ENCODE results near the gene ELF3. TPM values are rescaled to one million over a fixed set of nuclear protein-coding genes. Genes with fewer than 3 reads are reported as not detected.
"Not testable (repeated sequence)": the region's sequence is repeated elsewhere in the genome, so short reads cannot be mapped to it uniquely, and the experiment has no call there.

ELF3 gene
- total RNA-seq: 100 to 1,000 TPM in 4 of 6 donors, 10 to 100 TPM in 2; 82.8 to 261 (median 137) TPM

GRCh38 chr1:202010180-202011015 lies at the start of gene ELF3:
ELF3 (plus strand) TSS chr1:202010587; CDS start chr1:202011137, 550 bp downstream.
- ATAC-seq (ENCODE audit: low FRiP score in 2 of 2) (peak; percentile 63 to 89), DNase-seq (peak; percentile 82 to 91)
- Histone ChIP-seq H3K9me3 (no peaks in the 10 kb centered on the region), H3K4me1 (peaks cover 0 to 43% (median 15%) of the 10 kb centered on the region in 4 donors), H3K36me3 (peaks cover 9 to 51% (median 18%) of the 10 kb centered on the region in 4 donors), H3K4me3 (peak within 1 kb of the TSS; percentile 1 to 54 (median 48)), H3K27ac (peak within 1 kb of the TSS; percentile 79 to 89 (median 86)), H3K27me3 (no peaks in the 10 kb centered on the region)
- 78 to 83% methylated on average over 15 to 23 of the region's 24 CpGs for WGBS, 2 donors
- TF ChIP-seq, protein P1, sequence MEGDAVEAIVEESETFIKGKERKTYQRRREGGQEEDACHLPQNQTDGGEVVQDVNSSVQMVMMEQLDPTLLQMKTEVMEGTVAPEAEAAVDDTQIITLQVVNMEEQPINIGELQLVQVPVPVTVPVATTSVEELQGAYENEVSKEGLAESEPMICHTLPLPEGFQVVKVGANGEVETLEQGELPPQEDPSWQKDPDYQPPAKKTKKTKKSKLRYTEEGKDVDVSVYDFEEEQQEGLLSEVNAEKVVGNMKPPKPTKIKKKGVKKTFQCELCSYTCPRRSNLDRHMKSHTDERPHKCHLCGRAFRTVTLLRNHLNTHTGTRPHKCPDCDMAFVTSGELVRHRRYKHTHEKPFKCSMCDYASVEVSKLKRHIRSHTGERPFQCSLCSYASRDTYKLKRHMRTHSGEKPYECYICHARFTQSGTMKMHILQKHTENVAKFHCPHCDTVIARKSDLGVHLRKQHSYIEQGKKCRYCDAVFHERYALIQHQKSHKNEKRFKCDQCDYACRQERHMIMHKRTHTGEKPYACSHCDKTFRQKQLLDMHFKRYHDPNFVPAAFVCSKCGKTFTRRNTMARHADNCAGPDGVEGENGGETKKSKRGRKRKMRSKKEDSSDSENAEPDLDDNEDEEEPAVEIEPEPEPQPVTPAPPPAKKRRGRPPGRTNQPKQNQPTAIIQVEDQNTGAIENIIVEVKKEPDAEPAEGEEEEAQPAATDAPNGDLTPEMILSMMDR (IDR thresholded peaks at IDR 0.05): no peak
- peak; percentile 85 to 97 for TF ChIP-seq POLR2AphosphoS5 (IDR thresholded peaks at IDR 0.05)
- TF ChIP-seq POLR2A (IDR thresholded peaks at IDR 0.05): peak; percentile 31 to 99 (median 89)
- peak; percentile 26 to 91 (median 84) for TF ChIP-seq EP300 (IDR thresholded peaks at IDR 0.05)

DNA sequence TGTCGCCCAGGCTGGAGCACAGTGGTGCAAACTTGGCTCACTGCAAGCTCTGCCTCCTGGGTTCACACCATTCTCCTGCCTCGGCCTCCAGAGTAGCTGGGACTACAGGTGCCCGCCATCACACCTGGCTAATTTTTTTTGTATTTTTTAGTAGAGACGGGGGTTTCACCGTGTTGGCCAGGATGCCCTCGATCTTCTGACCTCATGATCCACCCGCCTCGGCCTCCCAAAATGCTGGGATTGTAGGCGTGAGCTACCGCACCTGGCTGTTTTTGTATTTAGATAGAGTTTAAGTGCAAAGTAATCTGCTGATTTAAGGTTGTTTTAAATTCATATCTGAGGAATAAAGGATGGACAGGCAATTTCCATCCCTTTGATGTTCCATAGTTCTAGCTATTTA lies 48.0 kb upstream of the ELF3 start:
- H3K36me3 ChIP-seq: peaks cover 22 to 97% (median 72%) of the 10 kb centered on the region in 4 donors
- not testable (repeated sequence) for H3K27me3 ChIP-seq; H3K4me3 ChIP-seq; DNase-seq; H3K4me1 ChIP-seq; ATAC-seq (ENCODE audit: low FRiP score in 2 of 2); H3K9me3 ChIP-seq; H3K27ac ChIP-seq
- 92 to 97% methylated on average over 10 of the region's 10 CpGs for WGBS, 2 donors

DNA sequence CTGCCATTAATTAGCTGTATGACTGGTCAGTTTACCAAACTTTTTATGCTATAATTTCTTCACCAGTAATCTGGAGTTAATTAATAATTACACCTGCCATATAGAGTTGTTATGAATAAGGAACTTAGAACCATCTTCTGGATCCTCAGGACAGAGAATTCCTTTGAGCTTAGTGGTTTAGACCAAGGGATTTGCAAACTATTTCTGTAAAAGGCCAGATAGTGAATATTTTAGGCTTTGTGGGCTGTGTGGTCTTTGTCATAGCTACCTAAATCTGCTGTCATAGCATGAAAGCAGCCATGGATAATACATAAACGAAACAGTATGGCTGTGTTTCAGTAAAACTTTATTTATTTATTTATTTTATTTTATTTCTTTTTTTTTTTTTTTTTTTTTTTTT lies 46.1 kb upstream of the ELF3 start:
- ATAC-seq (ENCODE audit: low FRiP score in 2 of 2): no peak
- DNase-seq: no peak
- TF ChIP-seq EP300 (IDR thresholded peaks at IDR 0.05) (no peak), POLR2A (IDR thresholded peaks at IDR 0.05) (no peak), POLR2AphosphoS5 (IDR thresholded peaks at IDR 0.05) (no peak)
- TF ChIP-seq, protein P1 (IDR thresholded peaks at IDR 0.05): no peak
- Histone ChIP-seq H3K27ac (no peak overlapping the region), H3K4me3 (no peak overlapping the region), H3K27me3 (no peaks in the 10 kb centered on the region), H3K4me1 (no peaks in the 10 kb centered on the region), H3K36me3 (peaks cover 22 to 97% (median 70%) of the 10 kb centered on the region in 4 donors), H3K9me3 (no peaks in the 10 kb centered on the region)
- WGBS, 2 donors: 89 to 97% methylated on average over 1 of the region's 1 CpG

- Histone ChIP-seq H3K27me3 (no peaks in the 10 kb centered on the region), H3K4me3 (no peak overlapping the region), H3K27ac (no peak overlapping the region), H3K4me1 (no peaks in the 10 kb centered on the region), H3K9me3 (no peaks in the 10 kb centered on the region), H3K36me3 (peaks cover 30 to 97% (median 73%) of the 10 kb centered on the region in 4 donors)
- TF ChIP-seq EP300 (IDR thresholded peaks at IDR 0.05): no peak
- TF ChIP-seq POLR2A (IDR thresholded peaks at IDR 0.05): no peak
- TF ChIP-seq, protein P1 (IDR thresholded peaks at IDR 0.05): no peak
- no peak for TF ChIP-seq POLR2AphosphoS5 (IDR thresholded peaks at IDR 0.05)
- no peak for DNase-seq
- 92 to 96% methylated on average over 5 of the region's 5 CpGs for WGBS, 2 donors
- ATAC-seq (ENCODE audit: low FRiP score in 2 of 2): no peak
Measured at GRCh38 chr1:201966171-201966570, 44.2 kb upstream of the ELF3 start.

GRCh38 chr1:201968202-201968925 lies 42.0 kb upstream of the ELF3 start:
- TF ChIP-seq POLR2A (IDR thresholded peaks at IDR 0.05) (no peak), EP300 (IDR thresholded peaks at IDR 0.05) (no peak), POLR2AphosphoS5 (IDR thresholded peaks at IDR 0.05) (no peak)
- TF ChIP-seq, protein P1 (IDR thresholded peaks at IDR 0.05): no peak
- DNase-seq (no peak), ATAC-seq (ENCODE audit: low FRiP score in 2 of 2) (no peak)
- H3K27ac ChIP-seq: no peak overlapping the region
- no peak overlapping the region for H3K4me3 ChIP-seq
- H3K27me3 ChIP-seq: no peaks in the 10 kb centered on the region
- H3K36me3 ChIP-seq: peaks cover 23 to 76% (median 57%) of the 10 kb centered on the region in 4 donors
- no peaks in the 10 kb centered on the region for H3K9me3 ChIP-seq
- peaks cover 0 to 7% (median 2%) of the 10 kb centered on the region in 4 donors for H3K4me1 ChIP-seq
- WGBS, 2 donors: 89 to 91% methylated on average over 16 of the region's 16 CpGs
